Ramos (cell line): ENCODE results near the gene GTF3C1.
"Not testable (repeated sequence)": the region's sequence is repeated elsewhere in the genome, so short reads cannot be mapped to it uniquely, and the experiment has no call there.

ENCODE experiments used
- in situ Hi-C: fragments of 300-500 bp; cut with MboI; formaldehyde crosslinking; loops from one replicate; pipeline ENCODE4 v1.14.3; 2022; ENCODE audit warnings: low sequenced_read_pairs; ENCODE audit not compliant: unreplicated experiment

GTF3C1 gene

GRCh38 chr16:27570986-27571385, 21.3 kb upstream of the GTF3C1 start:
- in situ Hi-C loops: not testable (repeated sequence)

- in situ Hi-C loops: no loop called here
Observed at GRCh38 chr16:27568077-27568476, 18.4 kb upstream of the GTF3C1 start.

GRCh38 chr16:27566417-27566816, 16.7 kb upstream of the GTF3C1 start:
- in situ Hi-C loops: no loop called here

GRCh38 chr16:27564224-27564623, 14.5 kb upstream of the GTF3C1 start:
- in situ Hi-C loops: no loop called here

GRCh38 chr16:27561216-27561615, 11.5 kb upstream of the GTF3C1 start:
- in situ Hi-C loops: no loop called here

GRCh38 chr16:27558932-27559331, 9.2 kb upstream of the GTF3C1 start:
- in situ Hi-C loops: no loop called here

- in situ Hi-C loops: no loop called here
Observed at GRCh38 chr16:27558434-27558833, 8.7 kb upstream of the GTF3C1 start.

- in situ Hi-C loops: no loop called here
Observed at GRCh38 chr16:27556471-27556870, 6.8 kb upstream of the GTF3C1 start.

- in situ Hi-C loops: no loop called here
Observed at GRCh38 chr16:27551036-27551435, 1.3 kb upstream of the GTF3C1 start.

- in situ Hi-C loops: no loop called here
Observed at GRCh38 chr16:27550582-27550920, 838 bp upstream of the GTF3C1 start.

GRCh38 chr16:27549464-27549745, 308 bp downstream of the GTF3C1 start:
- in situ Hi-C loops: no loop called here

GRCh38 chr16:27547851-27548250, 1.9 kb downstream of the GTF3C1 start:
- in situ Hi-C loops: no loop called here

GRCh38 chr16:27547134-27547533, 2.6 kb downstream of the GTF3C1 start:
- in situ Hi-C loops: no loop called here

GRCh38 chr16:27544671-27545070, 5.0 kb downstream of the GTF3C1 start:
- in situ Hi-C loops: no loop called here

GRCh38 chr16:27543801-27544200, 5.9 kb downstream of the GTF3C1 start:
- in situ Hi-C loops: no loop called here

GRCh38 chr16:27539636-27540035, 10.1 kb downstream of the GTF3C1 start:
- in situ Hi-C loops: no loop called here

- in situ Hi-C loops: no loop called here
Observed at GRCh38 chr16:27539120-27539519, 10.6 kb downstream of the GTF3C1 start.

GRCh38 chr16:27538528-27538927, 11.2 kb downstream of the GTF3C1 start:
- in situ Hi-C loops: no loop called here

- in situ Hi-C loops: no loop called here
Observed at GRCh38 chr16:27534256-27534655, 15.5 kb downstream of the GTF3C1 start.

- in situ Hi-C loops: no loop called here
Observed at GRCh38 chr16:27531826-27532800, 17.6 kb downstream of the GTF3C1 start.

- in situ Hi-C loops: no loop called here
Observed at GRCh38 chr16:27531186-27531585, 18.5 kb downstream of the GTF3C1 start.

GRCh38 chr16:27529962-27530361, 19.8 kb downstream of the GTF3C1 start:
- in situ Hi-C loops: no loop called here
